Ovary (tissue), 9 donors: Measurements from ENCODE around the gene CRB1. TPM values are rescaled to one million over a fixed set of nuclear protein-coding genes. Genes with fewer than 3 reads are reported as not detected.

Experiments
- DNase-seq, 5 donors: peaks; one replicate each; pipeline ENCODE4 v3.0.0-alpha.2; 2019 to 2020
- H3K27ac ChIP-seq, 2 donors: fragments of 200-600 bp; one replicate each; pipeline versions ENCODE4 v1.5.1 to v1.8.0; 2019 to 2022
- H3K27me3 ChIP-seq: fragments of 200-600 bp; one replicate; pipeline ENCODE4 v1.8.0; 2022
- H3K36me3 ChIP-seq: fragments of 200-600 bp; sonication (generic); one replicate; pipeline ENCODE4 v1.5.1; 2019
- H3K4me1 ChIP-seq: one replicate; pipeline ENCODE4 v1.8.1; 2013; ENCODE audit warnings: mild to moderate bottlenecking, moderate library complexity; ENCODE audit not compliant: insufficient read depth
- H3K4me3 ChIP-seq: fragments of 200-600 bp; sonication (generic); one replicate; pipeline ENCODE4 v1.5.1; 2017
- H3K9me3 ChIP-seq, 2 donors: fragments of 200-600 bp in 1 of 2; sonication (generic) in 1 of 2; one replicate each; pipeline versions ENCODE4 v1.5.1 to v1.8.1; 2013 to 2019; ENCODE audit warnings: mild to moderate bottlenecking in 1 of 2, moderate library complexity in 1 of 2
- EP300 ChIP-seq: sonication (generic); formaldehyde crosslinking; IDR thresholded peaks from one replicate; pipeline ENCODE4 v1.6.1; 2017; ENCODE audit warnings: antibody characterized with exemption
- POLR2A ChIP-seq: fragments of 450-650 bp; IDR thresholded peaks from one replicate; pipeline ENCODE4 v1.6.1; 2017; ENCODE audit warnings: antibody characterized with exemption, mild to moderate bottlenecking, moderate library complexity
- WGBS, 3 donors: extraction: QIAGEN DNeasy Blood & Tissue Kit in 1 of 3; methylation state at CpG; one replicate each; pipeline versions ENCODE4 v1.1.5 to v1.1.7; 2013 to 2017; 5-methylcytosine and 5-hydroxymethylcytosine counted together
- intact Hi-C, 4 donors: fragments of 100-400 bp; cut with DNase I; formaldehyde crosslinking; loops; one replicate each; pipeline versions ENCODE4 v1.11.0 to v1.15.1; 2022 to 2023
- polyA plus RNA-seq, 2 donors: library from polyadenylated mRNA; stranded (reverse); fragments of 200-250 nt in 1 of 2; fragments of 350-450 nt in 1 of 2; fragmentation: Illumina TruSeq in 1 of 2; extraction: RNeasy Lipid Tissue Mini Kit (QIAGEN cat#74804) in 1 of 2; gene quantifications; one replicate each; pipeline ENCODE4 v1.2.3, GENCODE V29; 2013 to 2014
- total RNA-seq, 7 donors: library from RNA; depleted of rRNA in 2 of 7; stranded (reverse); fragments of >200 nt in 2 of 7; fragmentation: NEBNext Ultra II Directional in 3 of 7; extraction: Animal tissue kit (Norgen Biotek cat#: 25700) in 3 of 7; gene quantifications; one replicate each; pipeline versions ENCODE4 v1.1.0 to v1.2.4, GENCODE V29; 2016 to 2023
- TF ChIP-seq, protein P1 (sequence below), 3 donors: fragments of 450-650 bp in 2 of 3; fragments of 200-600 bp in 1 of 3; IDR thresholded peaks; one replicate each; pipeline versions ENCODE4 v1.5.1 to v1.8.0; 2016 to 2022; ENCODE audit warnings: antibody characterized with exemption in 3 of 3, mild to moderate bottlenecking in 1 of 3
- donor health status: DM: no; HTN: no; CAD: no; lungs with moderate emphysema.
- donor health status: DM: no; HTN: no; CAD: no.
- donor health status: Bipolar disorder and iron deficiency.
- donor health status: DM: yes; HTN: yes; CAD: no.
- donor health status: DM: no; HTN: no; CAD: no.
- donor health status: DM: yes; HTN: yes; CAD: no.

The CRB1 gene
- total and polyA plus RNA-seq, 9 donors, result 0.60 to 4.0 (median 1.1) TPM

DNA sequence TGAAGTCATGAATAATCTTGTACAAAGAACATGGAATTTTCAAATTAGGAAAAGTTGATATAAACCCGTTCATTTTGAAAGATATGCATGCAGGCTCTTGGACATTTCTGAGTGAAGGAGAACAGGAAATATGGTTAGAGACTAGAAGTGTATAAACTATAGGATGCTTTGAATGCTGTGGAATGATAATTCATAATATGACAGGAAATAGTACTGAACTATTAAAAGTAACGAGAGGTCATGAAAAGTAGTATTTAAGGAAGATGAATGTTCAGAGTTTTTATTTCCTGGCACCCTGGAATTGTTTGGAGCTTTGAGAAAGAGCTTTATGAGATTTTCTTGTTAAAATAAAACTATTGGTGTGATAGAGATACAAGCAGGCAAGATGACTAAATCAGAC is 18.7 kb upstream of the CRB1 start:
- no peak for DNase-seq
- H3K4me3 ChIP-seq, result no peak overlapping the region
- 31 to 39% (median 39%) methylated on average over 2 of the region's 2 CpGs for WGBS, 3 donors
- H3K27ac ChIP-seq, result no peak overlapping the region
- H3K4me1 ChIP-seq, result no peaks in the 10 kb centered on the region
- H3K36me3 ChIP-seq, result no peaks in the 10 kb centered on the region
- no peaks in the 10 kb centered on the region for H3K27me3 ChIP-seq
- intact Hi-C loops, result no loop called here
- H3K9me3 ChIP-seq, result no peaks in the 10 kb centered on the region
- TF ChIP-seq, protein P1, sequence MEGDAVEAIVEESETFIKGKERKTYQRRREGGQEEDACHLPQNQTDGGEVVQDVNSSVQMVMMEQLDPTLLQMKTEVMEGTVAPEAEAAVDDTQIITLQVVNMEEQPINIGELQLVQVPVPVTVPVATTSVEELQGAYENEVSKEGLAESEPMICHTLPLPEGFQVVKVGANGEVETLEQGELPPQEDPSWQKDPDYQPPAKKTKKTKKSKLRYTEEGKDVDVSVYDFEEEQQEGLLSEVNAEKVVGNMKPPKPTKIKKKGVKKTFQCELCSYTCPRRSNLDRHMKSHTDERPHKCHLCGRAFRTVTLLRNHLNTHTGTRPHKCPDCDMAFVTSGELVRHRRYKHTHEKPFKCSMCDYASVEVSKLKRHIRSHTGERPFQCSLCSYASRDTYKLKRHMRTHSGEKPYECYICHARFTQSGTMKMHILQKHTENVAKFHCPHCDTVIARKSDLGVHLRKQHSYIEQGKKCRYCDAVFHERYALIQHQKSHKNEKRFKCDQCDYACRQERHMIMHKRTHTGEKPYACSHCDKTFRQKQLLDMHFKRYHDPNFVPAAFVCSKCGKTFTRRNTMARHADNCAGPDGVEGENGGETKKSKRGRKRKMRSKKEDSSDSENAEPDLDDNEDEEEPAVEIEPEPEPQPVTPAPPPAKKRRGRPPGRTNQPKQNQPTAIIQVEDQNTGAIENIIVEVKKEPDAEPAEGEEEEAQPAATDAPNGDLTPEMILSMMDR (IDR thresholded peaks at IDR 0.05), result no peak
- TF ChIP-seq EP300 (no peak), POLR2A (no peak)

DNA sequence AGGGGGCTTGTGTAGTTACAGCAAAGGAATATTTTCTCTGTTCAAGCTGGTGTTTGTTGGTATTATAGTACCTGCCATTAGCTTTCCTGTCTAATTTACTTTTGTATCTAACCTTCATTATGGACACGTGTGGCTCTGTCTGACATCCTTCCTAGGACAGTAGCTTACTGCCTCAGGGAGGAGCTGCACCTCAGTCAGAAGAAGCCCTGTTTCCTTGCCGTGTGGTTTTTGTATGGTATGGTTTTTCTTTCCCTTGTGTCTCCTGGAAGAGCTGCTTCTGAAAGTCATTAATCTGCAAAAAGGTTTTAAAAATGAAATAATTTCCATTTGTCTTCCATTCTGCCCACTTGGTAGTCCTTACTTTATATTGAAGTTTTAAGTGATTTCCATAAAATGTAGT is 17.4 kb upstream of the CRB1 start:
- no peak for DNase-seq
- 80 to 84% (median 82%) methylated on average over 2 of the region's 2 CpGs for WGBS, 3 donors
- Histone ChIP-seq H3K27ac (no peak overlapping the region), H3K4me3 (no peak overlapping the region), H3K4me1 (no peaks in the 10 kb centered on the region), H3K27me3 (no peaks in the 10 kb centered on the region), H3K9me3 (no peaks in the 10 kb centered on the region), H3K36me3 (no peaks in the 10 kb centered on the region)
- intact Hi-C loops, result no loop called here
- TF ChIP-seq EP300 (no peak), POLR2A (no peak)
- TF ChIP-seq, protein P1 (IDR thresholded peaks at IDR 0.05), result no peak

DNA sequence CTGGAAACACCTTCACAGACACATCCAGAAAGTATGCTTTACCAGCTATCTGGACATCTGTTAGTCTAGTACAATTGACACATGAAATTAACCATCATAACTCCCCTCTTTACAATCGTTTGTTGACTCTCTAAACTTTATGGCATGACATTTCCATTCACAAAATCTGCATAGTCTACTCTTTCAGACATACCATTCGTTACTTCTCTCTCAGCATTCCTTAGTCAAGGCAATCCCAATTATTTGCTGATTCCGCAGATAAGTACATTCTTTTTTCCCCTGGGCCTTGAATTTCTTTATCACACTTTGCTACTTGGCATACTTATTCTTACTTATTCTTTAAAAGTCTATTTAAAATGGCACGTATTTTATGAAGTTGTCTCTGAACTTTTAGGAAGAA is 15.1 kb upstream of the CRB1 start:
- Histone ChIP-seq H3K4me1 (no peaks in the 10 kb centered on the region), H3K36me3 (no peaks in the 10 kb centered on the region), H3K27me3 (no peaks in the 10 kb centered on the region), H3K9me3 (no peaks in the 10 kb centered on the region), H3K27ac (no peak overlapping the region), H3K4me3 (no peak overlapping the region)
- intact Hi-C loops, result no loop called here
- DNase-seq, result no peak
- 55 to 68% (median 59%) methylated on average over 4 of the region's 4 CpGs for WGBS, 3 donors
- no peak for TF ChIP-seq POLR2A
- TF ChIP-seq, protein P1 (IDR thresholded peaks at IDR 0.05), result no peak
- TF ChIP-seq EP300, result no peak

DNA sequence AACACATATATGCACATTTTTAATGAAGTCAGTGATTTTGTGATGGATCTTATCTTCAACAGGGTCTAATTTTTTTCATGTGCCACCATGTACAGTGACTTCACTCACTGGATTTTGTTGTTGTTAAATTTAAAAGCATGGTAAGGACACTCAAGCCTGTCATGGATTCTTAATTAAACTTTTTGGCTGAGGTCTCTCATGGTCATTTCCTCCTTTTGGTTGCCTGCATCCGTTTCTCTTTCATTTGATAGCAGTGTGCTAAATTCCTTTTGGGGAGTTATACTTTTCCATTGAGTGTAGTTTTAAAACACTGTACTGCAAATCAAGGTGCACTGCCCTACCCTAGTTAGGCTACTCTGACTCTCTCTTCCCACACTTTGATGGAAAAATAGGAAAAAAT is 13.2 kb upstream of the CRB1 start:
- DNase-seq, result no peak
- TF ChIP-seq POLR2A (no peak), EP300 (no peak)
- TF ChIP-seq, protein P1 (IDR thresholded peaks at IDR 0.05), result no peak
- Histone ChIP-seq H3K4me3 (no peak overlapping the region), H3K9me3 (no peaks in the 10 kb centered on the region), H3K36me3 (no peaks in the 10 kb centered on the region), H3K27me3 (no peaks in the 10 kb centered on the region), H3K27ac (no peak overlapping the region), H3K4me1 (no peaks in the 10 kb centered on the region)
- 38 to 53% (median 50%) methylated on average over 1 of the region's 1 CpG for WGBS, 3 donors
- intact Hi-C loops, result no loop called here
